CD4-positive, alpha-beta T cell treated with Interleukin-21 for 1 hour (primary cell): ENCODE measurements around the gene SCN4A.

ENCODE experiments used
- DNase-seq: peaks from one replicate; pipeline ENCODE4 v3.0.0-alpha.2; 2020

Gene SCN4A

DNA sequence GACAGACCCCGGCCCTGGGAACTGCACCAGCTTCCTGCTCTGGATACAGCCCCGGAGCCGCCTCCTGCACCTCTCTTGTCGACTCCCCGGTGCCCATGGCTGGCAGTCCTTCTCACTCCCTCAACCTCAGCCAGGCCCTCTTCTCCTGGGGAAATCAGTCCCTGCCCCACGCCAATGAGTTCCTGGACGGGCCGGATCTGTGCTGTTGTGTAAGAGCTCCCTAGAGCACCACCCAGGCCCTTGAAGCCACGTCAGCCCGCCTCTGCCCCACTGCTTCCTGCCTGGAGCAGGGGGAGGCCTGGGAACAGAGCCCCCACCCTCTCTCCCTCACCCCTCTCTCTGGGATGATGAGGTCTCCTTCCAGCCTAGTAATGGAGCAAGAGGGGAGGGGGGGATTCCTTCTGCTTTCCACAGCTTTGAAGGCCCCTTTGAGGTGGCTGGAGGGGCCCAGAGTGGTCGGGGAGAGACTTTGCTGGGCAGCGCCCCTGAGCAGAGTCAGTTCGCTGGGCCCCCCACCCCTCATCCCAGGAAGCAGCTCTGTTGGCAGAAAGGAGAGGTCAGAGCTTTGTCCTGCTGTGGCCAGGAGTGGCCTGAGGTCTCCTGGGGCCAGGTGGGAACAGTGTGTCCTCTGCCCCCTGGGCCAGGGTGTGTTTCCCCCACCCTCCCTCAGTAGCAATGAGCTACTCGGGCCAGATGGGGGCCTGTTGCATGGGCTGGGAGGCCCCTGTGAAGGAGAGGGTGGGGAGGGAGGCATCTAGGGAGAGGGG, 29.2 kb upstream of the SCN4A start:
- no peak for DNase-seq

GRCh38 chr17:64001091-64001579, 28.4 kb upstream of the SCN4A start:
- DNase-seq = no peak

- no peak for DNase-seq
Observed at GRCh38 chr17:63999680-64000531, 27.2 kb upstream of the SCN4A start.

DNA sequence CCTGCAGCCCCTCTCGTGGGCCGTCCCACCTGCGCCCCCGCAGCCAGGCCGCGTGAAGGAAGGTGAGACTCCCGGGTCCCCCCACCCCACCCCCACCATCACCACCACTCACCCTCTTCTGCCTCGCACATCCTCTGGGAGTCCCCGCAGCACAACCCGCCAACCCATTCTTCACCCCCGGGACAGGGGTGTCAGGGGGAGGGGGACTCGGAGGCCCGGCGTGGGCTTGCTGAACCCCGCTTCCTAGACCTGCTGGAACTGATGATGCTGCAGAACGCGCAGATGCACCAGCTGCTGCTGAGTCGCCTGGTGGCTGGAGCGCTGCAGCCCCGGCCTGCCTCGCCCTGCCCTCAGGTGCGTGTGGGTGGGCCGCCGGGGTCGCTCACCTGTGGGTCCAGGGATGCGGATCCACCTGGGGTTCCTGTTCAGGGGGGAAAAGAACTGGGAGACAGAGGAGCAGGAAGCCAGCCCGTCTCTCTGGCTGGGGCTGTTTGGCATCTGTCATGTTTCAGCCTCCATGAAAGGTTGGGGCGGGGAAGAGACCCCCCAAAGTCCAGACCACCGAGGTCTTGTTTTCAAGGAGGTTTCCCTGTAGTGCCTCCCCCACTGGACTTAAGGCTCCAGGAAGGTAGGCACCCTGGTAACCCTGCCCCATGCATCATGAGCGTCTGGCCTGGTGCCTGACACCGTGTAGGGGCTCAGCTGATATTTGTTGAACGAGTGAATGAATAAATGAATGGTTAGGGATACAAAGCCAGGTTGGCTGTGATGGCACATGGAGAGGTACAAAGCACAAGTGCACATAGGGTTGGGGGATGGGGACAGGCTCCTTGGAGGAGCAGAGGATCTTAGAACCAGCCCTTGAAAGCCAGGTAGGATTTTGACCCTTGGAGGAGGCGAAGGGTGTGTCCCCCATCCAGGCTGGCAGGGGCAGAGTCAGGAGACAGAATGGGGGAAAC, 26.3 kb upstream of the SCN4A start:
- DNase-seq = peak; percentile 46

DNA sequence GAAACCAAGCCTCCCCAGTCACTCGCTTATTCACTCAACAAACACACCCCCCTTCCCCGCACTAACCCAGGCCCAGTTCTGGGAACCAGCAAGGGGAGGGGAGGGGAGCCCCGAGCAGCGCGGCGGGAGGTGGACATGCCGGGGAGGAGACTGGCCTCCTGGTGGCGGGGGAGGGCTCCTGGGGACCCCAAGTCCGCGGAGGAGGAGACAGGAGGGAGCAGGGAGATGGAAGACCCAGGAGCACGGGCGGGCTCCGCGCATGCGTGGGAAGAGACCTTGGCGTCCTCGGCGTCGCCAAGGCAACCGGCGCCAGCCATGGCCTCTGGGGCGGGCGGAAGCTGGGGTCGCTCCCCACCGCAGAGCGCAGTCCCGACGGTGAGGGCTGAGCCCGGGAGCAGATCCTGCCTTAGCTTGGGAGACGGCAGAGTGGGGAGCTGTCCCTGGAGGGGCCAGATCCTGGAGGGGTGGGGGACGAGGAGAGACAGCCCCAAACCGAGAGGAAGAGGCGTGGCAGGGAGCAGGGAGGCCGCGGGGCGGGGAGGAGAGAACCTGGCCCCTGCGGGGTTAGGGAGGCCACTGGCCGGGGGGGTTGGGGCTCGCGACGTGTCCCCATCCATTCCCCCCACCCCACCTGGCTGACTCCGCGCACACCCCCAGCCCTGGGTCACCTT, 25.5 kb upstream of the SCN4A start, which contains the start of gene PRR29:
PRR29 (plus strand) TSS at position 302 of the 671 bp plus-strand sequence; CDS start at position 316, 14 bp downstream.
- peak; percentile 78 for DNase-seq

DNA sequence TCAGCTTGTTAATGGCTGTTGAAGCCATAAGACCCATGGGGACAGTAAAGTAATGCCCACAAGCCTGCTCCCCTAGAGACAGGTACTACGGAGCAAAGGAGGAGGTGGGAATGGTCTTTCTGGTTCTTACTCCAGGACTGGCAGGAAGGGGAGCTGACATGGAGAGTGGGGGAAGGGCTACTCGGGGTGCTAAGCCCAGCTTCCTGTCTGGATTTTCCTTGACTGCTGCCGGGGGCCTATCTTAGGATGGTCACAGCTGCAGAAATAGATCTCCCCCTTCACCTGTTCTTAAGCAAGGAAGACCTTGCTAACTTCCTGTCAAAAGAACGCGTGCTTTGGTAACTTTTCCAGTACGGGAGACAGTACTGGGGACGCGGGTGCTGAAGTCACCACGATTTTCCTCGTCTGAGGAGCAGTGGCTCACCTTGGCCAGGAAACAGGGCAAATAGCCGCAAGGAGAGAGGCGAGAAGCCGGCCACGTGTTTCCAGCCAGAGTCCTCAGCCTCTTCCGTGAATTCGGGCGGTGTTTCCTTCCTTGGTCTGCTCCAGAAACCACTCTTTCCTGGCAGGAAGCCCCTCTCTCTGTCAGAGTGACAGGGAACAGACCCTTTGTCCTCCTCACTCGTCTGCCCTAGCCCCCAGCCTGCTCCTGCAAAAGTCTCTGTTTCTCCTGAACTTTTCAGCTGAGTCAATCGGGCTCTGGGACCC, 24.8 kb upstream of the SCN4A start:
- no peak for DNase-seq

GRCh38 chr17:63996430-63997182, 23.9 kb upstream of the SCN4A start:
- no peak for DNase-seq

GRCh38 chr17:63995626-63996025, 22.9 kb upstream of the SCN4A start:
- no peak for DNase-seq

GRCh38 chr17:63993368-63993985, 20.8 kb upstream of the SCN4A start:
- peak; percentile 59 for DNase-seq

DNA sequence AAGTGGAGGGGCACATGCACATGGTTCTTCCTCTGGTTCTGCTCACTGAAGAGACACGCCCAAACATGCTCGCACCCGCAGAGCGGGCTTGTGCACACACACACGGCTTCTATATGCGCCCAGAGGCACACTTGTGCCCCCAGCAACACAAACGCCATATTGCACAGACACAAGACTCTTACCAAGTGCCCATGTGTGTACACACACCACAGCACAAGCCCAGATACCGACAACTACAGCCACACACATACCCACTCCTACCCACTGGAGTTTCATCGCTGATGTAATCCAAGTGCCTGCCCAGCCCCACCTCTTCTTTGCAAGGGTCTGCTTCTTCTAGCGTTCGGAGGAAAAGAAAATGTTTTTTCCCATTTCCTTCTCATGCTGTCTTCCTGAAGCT, 18.9 kb upstream of the SCN4A start:
- no peak for DNase-seq

DNA sequence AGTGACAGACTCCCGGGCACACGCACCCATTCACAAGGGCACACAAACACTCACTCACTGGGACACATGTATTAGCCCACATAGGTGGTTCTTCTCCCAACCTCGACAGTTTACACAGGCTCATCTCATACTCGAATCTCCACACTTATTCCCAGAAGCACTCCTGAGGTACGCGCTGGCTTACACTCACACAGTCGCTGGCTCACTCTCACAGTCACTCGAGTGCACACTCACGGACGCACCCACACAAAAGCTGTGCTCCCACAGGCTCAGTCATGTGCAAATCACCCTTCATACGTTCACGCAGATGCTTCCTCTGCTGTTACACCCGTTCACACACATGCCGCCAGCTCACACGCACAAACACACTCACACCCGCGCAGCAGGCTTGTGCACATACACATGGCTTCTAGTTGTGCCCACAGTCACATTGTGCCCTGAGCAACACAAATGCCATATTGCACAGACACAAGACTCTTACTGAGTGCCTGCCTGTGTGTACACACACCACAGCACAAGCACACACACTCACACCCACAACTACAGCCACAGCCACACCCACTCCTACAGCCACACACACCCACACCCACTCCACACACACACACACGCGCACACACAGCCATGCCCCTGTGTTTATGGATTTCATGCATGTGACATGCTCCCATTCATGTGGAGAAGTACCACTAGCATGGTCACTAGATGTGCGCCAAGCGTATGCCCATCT, 17.1 kb upstream of the SCN4A start:
- DNase-seq = no peak

- no peak for DNase-seq
Observed at GRCh38 chr17:63988741-63989621, 16.3 kb upstream of the SCN4A start.

- no peak for DNase-seq
Observed at GRCh38 chr17:63988127-63988478, 15.4 kb upstream of the SCN4A start.

GRCh38 chr17:63987221-63988126, 14.8 kb upstream of the SCN4A start:
- no peak for DNase-seq

GRCh38 chr17:63986821-63987220, 14.1 kb upstream of the SCN4A start:
- DNase-seq = no peak

GRCh38 chr17:63985387-63986140, 12.8 kb upstream of the SCN4A start:
- no peak for DNase-seq
